ENCODE measurements around the gene ZFP62. TPM values are rescaled to one million over a fixed set of nuclear protein-coding genes. Genes with fewer than 3 reads are reported as not detected.
A peak's percentile ranks its signal among the peaks of the same experiment; 100 is the strongest.

ZFP62 gene
- total RNA-seq, 1 experiment from 2014 or later, result 30.7 TPM

DNA sequence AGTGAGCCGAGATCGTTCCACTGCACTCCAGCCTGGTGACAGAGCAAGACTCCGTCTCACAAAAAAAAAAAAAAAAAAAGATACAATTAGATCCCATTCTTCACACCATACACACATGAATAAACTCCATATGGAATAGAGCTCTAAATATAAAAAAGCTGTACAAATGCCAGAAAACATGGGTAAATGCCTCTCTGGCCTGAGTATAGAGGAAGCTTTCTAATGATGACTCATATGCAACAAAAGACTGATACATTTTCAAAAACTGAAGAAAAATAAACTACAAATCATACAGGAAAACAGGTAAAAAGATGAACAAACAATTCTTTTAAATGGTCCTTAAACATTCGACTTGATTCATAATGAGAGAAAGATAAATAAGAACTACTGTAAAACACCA lies 8.6 kb downstream of the ZFP62 start (continued):
- TF ChIP-seq, protein P1, sequence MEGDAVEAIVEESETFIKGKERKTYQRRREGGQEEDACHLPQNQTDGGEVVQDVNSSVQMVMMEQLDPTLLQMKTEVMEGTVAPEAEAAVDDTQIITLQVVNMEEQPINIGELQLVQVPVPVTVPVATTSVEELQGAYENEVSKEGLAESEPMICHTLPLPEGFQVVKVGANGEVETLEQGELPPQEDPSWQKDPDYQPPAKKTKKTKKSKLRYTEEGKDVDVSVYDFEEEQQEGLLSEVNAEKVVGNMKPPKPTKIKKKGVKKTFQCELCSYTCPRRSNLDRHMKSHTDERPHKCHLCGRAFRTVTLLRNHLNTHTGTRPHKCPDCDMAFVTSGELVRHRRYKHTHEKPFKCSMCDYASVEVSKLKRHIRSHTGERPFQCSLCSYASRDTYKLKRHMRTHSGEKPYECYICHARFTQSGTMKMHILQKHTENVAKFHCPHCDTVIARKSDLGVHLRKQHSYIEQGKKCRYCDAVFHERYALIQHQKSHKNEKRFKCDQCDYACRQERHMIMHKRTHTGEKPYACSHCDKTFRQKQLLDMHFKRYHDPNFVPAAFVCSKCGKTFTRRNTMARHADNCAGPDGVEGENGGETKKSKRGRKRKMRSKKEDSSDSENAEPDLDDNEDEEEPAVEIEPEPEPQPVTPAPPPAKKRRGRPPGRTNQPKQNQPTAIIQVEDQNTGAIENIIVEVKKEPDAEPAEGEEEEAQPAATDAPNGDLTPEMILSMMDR (IDR thresholded peaks at IDR 0.05 in 2 of 3, conservative IDR thresholded peaks at IDR 0.05 in 1 of 3; ENCODE audit: borderline replicate concordance in 1 of 3, insufficient read depth in 1 of 3, low read depth in 2 of 3, low read length in 2 of 3), result no peak
- TF ChIP-seq FOSL1 (IDR thresholded peaks at IDR 0.05; ENCODE audit: low read depth) (no peak), CBX3 (IDR thresholded peaks at IDR 0.05; ENCODE audit: low read depth) (no peak), CEBPB (IDR thresholded peaks at IDR 0.05; ENCODE audit: low read depth) (no peak)

DNA sequence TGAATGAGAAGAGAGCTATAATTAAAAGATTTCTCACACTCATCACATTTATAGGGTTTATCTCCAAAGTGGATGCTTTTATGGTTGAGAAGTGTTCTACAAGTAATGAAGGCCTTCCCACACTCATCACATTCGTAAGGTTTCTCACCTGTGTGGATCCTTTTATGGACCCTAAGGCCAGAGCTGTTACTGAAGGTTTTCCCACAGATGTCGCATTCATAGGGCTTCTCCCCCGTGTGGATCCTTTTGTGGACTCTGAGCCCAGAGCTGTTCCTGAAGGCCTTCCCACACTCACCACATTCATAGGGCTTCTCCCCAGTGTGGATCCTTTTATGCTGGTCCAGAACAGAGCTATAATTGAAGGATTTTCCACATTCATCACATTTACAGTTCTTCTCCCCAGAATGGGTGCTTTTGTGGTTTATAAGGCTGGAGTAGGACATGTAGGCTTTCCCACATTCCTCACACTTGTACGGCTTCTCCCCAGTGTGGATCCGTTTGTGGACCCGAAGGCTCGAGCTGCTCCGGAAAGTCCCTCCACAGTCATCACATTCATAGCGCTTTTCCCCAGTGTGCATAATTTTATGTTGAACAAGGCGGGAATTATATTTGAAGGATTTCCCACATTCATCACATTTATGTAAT lies 10.5 kb downstream of the ZFP62 start:
- Histone ChIP-seq H3K36me3 (ENCODE audit: control insufficient read depth in 1 of 2, insufficient read depth in 2 of 2, low read length in 2 of 2) (peaks cover 21 to 65% of the 10 kb centered on the region in 2 experiments), H3K27me3 (ENCODE audit: insufficient read depth, low read length) (no peaks in the 10 kb centered on the region), H3K9ac (ENCODE audit: low read length) (no peak overlapping the region), H3K27ac (ENCODE audit: low read depth, low read length) (no peak overlapping the region), H3K79me2 (ENCODE audit: insufficient read depth, low read length) (peaks cover 6% of the 10 kb centered on the region; the same call in 1 of the 2 replicates), H4K20me1 (ENCODE audit: insufficient read depth) (no peaks in the 10 kb centered on the region), H3K4me3 (replicated peaks in 1 of 2; ENCODE audit: low read depth in 1 of 2, low read length in 2 of 2) (no peak overlapping the region), H2AFZ (ENCODE audit: low read depth, low read length, poor library complexity, severe bottlenecking) (no peak overlapping the region), H3K4me2 (ENCODE audit: low read length) (no peak overlapping the region), H3K4me1 (ENCODE audit: control insufficient read depth in 1 of 2, insufficient read depth in 2 of 2, low read length in 2 of 2) (no peaks in the 10 kb centered on the region), H3K9me2 (ENCODE audit: insufficient read depth) (no peaks in the 10 kb centered on the region), H3K9me3 (ENCODE audit: control insufficient read depth in 1 of 2, insufficient read depth in 1 of 2, low read depth in 1 of 2, low read length in 2 of 2) (peaks cover 25 to 35% of the 10 kb centered on the region in 2 experiments; a peak in 3 of 4 replicates)
- ATAC-seq, result no peak
- ChIA-PET POLR2A (no interaction called here), CTCF (no interaction called here), RAD21 (ENCODE audit: low non-redundant PET in 1 of 2, low total read pairs in 2 of 2, uncharacterized antibody in 2 of 2, unreplicated experiment in 2 of 2) (no interaction called here)
- BruUV-seq (replicated peaks), result no TSS peak
- TF ChIP-seq POLR2AphosphoS5 (IDR thresholded peaks at IDR 0.05; ENCODE audit: low read depth, low read length) (no peak), CBX3 (IDR thresholded peaks at IDR 0.05; ENCODE audit: low read depth) (0 out of 2 replicates have a peak, but pooled peaks have one; percentile 15), JUND (IDR thresholded peaks at IDR 0.05) (0 out of 2 replicates have a peak, but pooled peaks have one; percentile 1)
- intact Hi-C loops (cut with micrococcal nuclease), result no loop called here
- no peak for DNase-seq (ENCODE audit: low read depth, low spot score)
